Hepatocyte (in vitro differentiated cells): ENCODE measurements around the gene NAT16.

ENCODE experiments used
- CTCF ChIP-seq: fragments of 200-600 bp; sonication (generic); IDR thresholded peaks from 2 replicates; pipeline ENCODE4 v1.5.1; 2016; ENCODE audit warnings: antibody characterized with exemption, mild to moderate bottlenecking; ENCODE audit not compliant: poor library complexity
- EZH2 ChIP-seq: fragments of 200-600 bp; sonication (generic); IDR thresholded peaks from 2 replicates; pipeline ENCODE4 v1.6.1; 2016; ENCODE audit warnings: antibody characterized with exemption, mild to moderate bottlenecking, borderline replicate concordance
- EZH2phosphoT487 ChIP-seq: fragments of 200-600 bp; sonication (generic); IDR thresholded peaks from one replicate; pipeline ENCODE4 v1.6.1; 2018; ENCODE audit warnings: antibody characterized with exemption, mild to moderate bottlenecking, low read depth, moderate library complexity; ENCODE audit not compliant: unreplicated experiment, severe bottlenecking

- TF ChIP-seq CTCF (no peak), EZH2 (peak; percentile 52), EZH2phosphoT487 (no peak)
These were observed 14.0 kb downstream of the NAT16 start for GRCh38 chr7:101165958-101166647.
